ENCODE measurements around the gene VTN.
A peak's percentile ranks its signal among the peaks of the same experiment; 100 is the strongest.

The VTN gene

GRCh38 chr17:28344011-28344410 lies 26.1 kb downstream of the VTN start:
- H3K9ac ChIP-seq (ENCODE audit: low read length), result no peak overlapping the region
- H3K9me2 ChIP-seq (replicated peaks; ENCODE audit: insufficient read depth, low read length), result no peaks in the 10 kb centered on the region
- H3K9me3 ChIP-seq (ENCODE audit: insufficient read depth, low read length), result no peaks in the 10 kb centered on the region
- H3F3A ChIP-seq (ENCODE audit: insufficient read depth), result no peaks in the 10 kb centered on the region
- H4K20me1 ChIP-seq (ENCODE audit: low read depth, low read length), result no peaks in the 10 kb centered on the region
- no peak overlapping the region for H3K4me3 ChIP-seq (ENCODE audit: insufficient read depth, low read length, poor library complexity, severe bottlenecking)
- H2AFZ ChIP-seq (ENCODE audit: low read depth, low read length, severe bottlenecking), result no peak overlapping the region
- TF ChIP-seq CTCF (IDR thresholded peaks at IDR 0.05; ENCODE audit: insufficient read depth, low read length, poor library complexity, severe bottlenecking) (no peak), EZH2phosphoT487 (conservative IDR thresholded peaks at IDR 0.05; ENCODE audit: low read length) (no peak)
- H3K36me3 ChIP-seq (ENCODE audit: low read length), result no peaks in the 10 kb centered on the region
- no peaks in the 10 kb centered on the region for H3K79me2 ChIP-seq (ENCODE audit: insufficient read depth, low read length)
- no peak overlapping the region; the same call in 1 of the 2 replicates for H3K27ac ChIP-seq (ENCODE audit: low read depth, low read length)
- H3K4me2 ChIP-seq (ENCODE audit: low read depth, low read length, poor library complexity, severe bottlenecking), result no peak overlapping the region
- no peaks in the 10 kb centered on the region for H3K27me3 ChIP-seq (ENCODE audit: low read length)

- no peaks in the 10 kb centered on the region for H4K20me1 ChIP-seq (ENCODE audit: low read depth, low read length)
- H2AFZ ChIP-seq (ENCODE audit: low read depth, low read length, severe bottlenecking), result no peak overlapping the region
- H3K9ac ChIP-seq (ENCODE audit: low read length), result no peak overlapping the region
- no peak overlapping the region for H3K4me2 ChIP-seq (ENCODE audit: low read depth, low read length, poor library complexity, severe bottlenecking)
- no peaks in the 10 kb centered on the region for H3K27me3 ChIP-seq (ENCODE audit: low read length)
- no peaks in the 10 kb centered on the region for H3K79me2 ChIP-seq (ENCODE audit: insufficient read depth, low read length)
- no peak for TF ChIP-seq EZH2phosphoT487 (conservative IDR thresholded peaks at IDR 0.05; ENCODE audit: low read length)
- TF ChIP-seq CTCF (IDR thresholded peaks at IDR 0.05; ENCODE audit: insufficient read depth, low read length, poor library complexity, severe bottlenecking), result no peak
- no peaks in the 10 kb centered on the region for H3K9me3 ChIP-seq (ENCODE audit: insufficient read depth, low read length)
- no peaks in the 10 kb centered on the region for H3K9me2 ChIP-seq (replicated peaks; ENCODE audit: insufficient read depth, low read length)
- H3K4me3 ChIP-seq (ENCODE audit: insufficient read depth, low read length, poor library complexity, severe bottlenecking), result no peak overlapping the region
- H3K27ac ChIP-seq (ENCODE audit: low read depth, low read length), result peak overlapping the region; percentile 43; the same call in 1 of the 2 replicates
- no peaks in the 10 kb centered on the region for H3F3A ChIP-seq (ENCODE audit: insufficient read depth)
- H3K36me3 ChIP-seq (ENCODE audit: low read length), result no peaks in the 10 kb centered on the region
These were observed 26.6 kb downstream of the VTN start for GRCh38 chr17:28343491-28343932.

- Histone ChIP-seq H3F3A (ENCODE audit: insufficient read depth) (no peaks in the 10 kb centered on the region), H3K9ac (ENCODE audit: low read length) (no peak overlapping the region), H3K9me2 (replicated peaks; ENCODE audit: insufficient read depth, low read length) (no peaks in the 10 kb centered on the region), H3K27ac (ENCODE audit: low read depth, low read length) (no peak overlapping the region), H3K9me3 (ENCODE audit: insufficient read depth, low read length) (no peaks in the 10 kb centered on the region), H2AFZ (ENCODE audit: low read depth, low read length, severe bottlenecking) (no peak overlapping the region), H4K20me1 (ENCODE audit: low read depth, low read length) (no peaks in the 10 kb centered on the region), H3K79me2 (ENCODE audit: insufficient read depth, low read length) (no peaks in the 10 kb centered on the region), H3K36me3 (ENCODE audit: low read length) (no peaks in the 10 kb centered on the region), H3K4me3 (ENCODE audit: insufficient read depth, low read length, poor library complexity, severe bottlenecking) (no peak overlapping the region), H3K27me3 (ENCODE audit: low read length) (no peaks in the 10 kb centered on the region), H3K4me2 (ENCODE audit: low read depth, low read length, poor library complexity, severe bottlenecking) (no peak overlapping the region)
- no peak for TF ChIP-seq CTCF (IDR thresholded peaks at IDR 0.05; ENCODE audit: insufficient read depth, low read length, poor library complexity, severe bottlenecking)
- TF ChIP-seq EZH2phosphoT487 (conservative IDR thresholded peaks at IDR 0.05; ENCODE audit: low read length), result no peak
These were observed 27.8 kb downstream of the VTN start for GRCh38 chr17:28342313-28342712.
